ENCODE data around the gene KLHL29.

Gene KLHL29

GRCh38 chr2:23599667-23600066 lies 214.7 kb downstream of the KLHL29 start:
- DNase-seq: peak; percentile 23

GRCh38 chr2:23600346-23600745 lies 215.4 kb downstream of the KLHL29 start:
- DNase-seq: no peak

- no peak for DNase-seq
These were observed 216.5 kb downstream of the KLHL29 start for GRCh38 chr2:23601301-23601965.

GRCh38 chr2:23602116-23602515 lies 217.1 kb downstream of the KLHL29 start:
- DNase-seq: no peak

- DNase-seq: no peak
These were observed 218.2 kb downstream of the KLHL29 start for GRCh38 chr2:23603156-23603555.

GRCh38 chr2:23603581-23603980 lies 218.6 kb downstream of the KLHL29 start:
- DNase-seq: no peak

- no peak for DNase-seq
These were observed 219.8 kb downstream of the KLHL29 start for GRCh38 chr2:23604731-23605130.

- no peak for DNase-seq
These were observed 220.3 kb downstream of the KLHL29 start for GRCh38 chr2:23605236-23605635.

- DNase-seq: no peak
These were observed 221.2 kb downstream of the KLHL29 start for GRCh38 chr2:23606196-23606595.

GRCh38 chr2:23606968-23607367 lies 222.0 kb downstream of the KLHL29 start:
- DNase-seq: no peak

- DNase-seq: no peak
These were observed 222.9 kb downstream of the KLHL29 start for GRCh38 chr2:23607925-23608324.

- peak; percentile 30 for DNase-seq
These were observed 224.3 kb downstream of the KLHL29 start for GRCh38 chr2:23609254-23609653.

- no peak for DNase-seq
These were observed 226.9 kb downstream of the KLHL29 start for GRCh38 chr2:23611839-23612238.

- no peak for DNase-seq
These were observed 229.7 kb downstream of the KLHL29 start for GRCh38 chr2:23614701-23615100.

GRCh38 chr2:23615216-23616020 lies 230.4 kb downstream of the KLHL29 start:
- DNase-seq: no peak

GRCh38 chr2:23616630-23617029 lies 231.7 kb downstream of the KLHL29 start:
- no peak for DNase-seq

- DNase-seq: no peak
These were observed 232.3 kb downstream of the KLHL29 start for GRCh38 chr2:23617167-23617810.

GRCh38 chr2:23617811-23618215 lies 232.8 kb downstream of the KLHL29 start:
- DNase-seq: no peak

GRCh38 chr2:23618265-23618664 lies 233.3 kb downstream of the KLHL29 start:
- no peak for DNase-seq

- no peak for DNase-seq
These were observed 234.0 kb downstream of the KLHL29 start for GRCh38 chr2:23618794-23619530.

GRCh38 chr2:23619941-23620340 lies 235.0 kb downstream of the KLHL29 start:
- DNase-seq: no peak

- DNase-seq: no peak
These were observed 235.9 kb downstream of the KLHL29 start for GRCh38 chr2:23620841-23621341.

GRCh38 chr2:23621616-23622015 lies 236.6 kb downstream of the KLHL29 start:
- no peak for DNase-seq

All from NCI-H187 treated with DMSO at 0.1 percent for 48 hours (cell line).